ENCODE results near the gene IRF4.

IRF4 gene

GRCh38 chr6:451336-451735 lies 59.8 kb downstream of the IRF4 start:
- no peaks in the 10 kb centered on the region for H3K9me3 Mint-ChIP-seq
- no peak overlapping the region for H3K27ac Mint-ChIP-seq
- peaks cover 17 to 20% of the 10 kb centered on the region in 2 donors for H3K4me1 Mint-ChIP-seq (ENCODE audit: low read depth in 2 of 2)
- ATAC-seq (replicated peaks): no peak
- no peak for DNase-seq
- H3K4me3 Mint-ChIP-seq: no peak overlapping the region
- peaks cover 5% of the 10 kb centered on the region for H3K36me3 Mint-ChIP-seq (ENCODE audit: insufficient read depth)
- H3K27me3 Mint-ChIP-seq: no peaks in the 10 kb centered on the region

- Mint-ChIP-seq H3K4me1 (ENCODE audit: low read depth in 2 of 2) (peaks cover 12 to 16% of the 10 kb centered on the region in 2 donors), H3K36me3 (ENCODE audit: insufficient read depth) (peaks cover under 1% of the 10 kb centered on the region), H3K4me3 (no peak overlapping the region), H3K27ac (no peak overlapping the region), H3K27me3 (no peaks in the 10 kb centered on the region), H3K9me3 (no peaks in the 10 kb centered on the region)
- DNase-seq: no peak
- ATAC-seq (replicated peaks): no peak
Measured at GRCh38 chr6:451847-452246, 60.3 kb downstream of the IRF4 start.

GRCh38 chr6:452301-453067 lies 60.9 kb downstream of the IRF4 start:
- Mint-ChIP-seq H3K27me3 (no peaks in the 10 kb centered on the region), H3K4me3 (no peak overlapping the region), H3K9me3 (no peaks in the 10 kb centered on the region), H3K27ac (no peak overlapping the region), H3K36me3 (ENCODE audit: insufficient read depth) (no peaks in the 10 kb centered on the region), H3K4me1 (ENCODE audit: low read depth in 2 of 2) (peaks cover 10 to 12% of the 10 kb centered on the region in 2 donors)
- no peak for ATAC-seq (replicated peaks)
- DNase-seq: no peak

- Mint-ChIP-seq H3K27me3 (no peaks in the 10 kb centered on the region), H3K36me3 (ENCODE audit: insufficient read depth) (no peaks in the 10 kb centered on the region), H3K4me1 (ENCODE audit: low read depth in 2 of 2) (peaks cover 5% of the 10 kb centered on the region in 2 donors), H3K27ac (no peak overlapping the region), H3K9me3 (no peaks in the 10 kb centered on the region), H3K4me3 (no peak overlapping the region)
- DNase-seq (no peak), ATAC-seq (replicated peaks) (no peak)
Measured at GRCh38 chr6:453152-453551, 61.6 kb downstream of the IRF4 start.

GRCh38 chr6:454148-454991 lies 62.8 kb downstream of the IRF4 start:
- ATAC-seq (replicated peaks): no peak
- no peak overlapping the region for H3K4me3 Mint-ChIP-seq

GRCh38 chr6:455006-455585 lies 63.5 kb downstream of the IRF4 start:
- Mint-ChIP-seq H3K27ac (no peak overlapping the region), H3K27me3 (no peaks in the 10 kb centered on the region), H3K36me3 (ENCODE audit: insufficient read depth) (no peaks in the 10 kb centered on the region), H3K9me3 (no peaks in the 10 kb centered on the region), H3K4me1 (ENCODE audit: low read depth in 2 of 2) (peaks cover 3 to 5% of the 10 kb centered on the region in 2 donors), H3K4me3 (no peak overlapping the region)
- no peak for ATAC-seq (replicated peaks)
- no peak for DNase-seq

More at GRCh38 chr6:454148-454991, 62.8 kb downstream of the IRF4 start:
- H3K36me3 Mint-ChIP-seq (ENCODE audit: insufficient read depth): no peaks in the 10 kb centered on the region
- peaks cover 3 to 5% of the 10 kb centered on the region in 2 donors for H3K4me1 Mint-ChIP-seq (ENCODE audit: low read depth in 2 of 2)
- DNase-seq: no peak
- H3K9me3 Mint-ChIP-seq: no peaks in the 10 kb centered on the region
- no peaks in the 10 kb centered on the region for H3K27me3 Mint-ChIP-seq
- H3K27ac Mint-ChIP-seq: no peak overlapping the region

GRCh38 chr6:455835-456234 lies 64.3 kb downstream of the IRF4 start:
- Mint-ChIP-seq H3K36me3 (ENCODE audit: insufficient read depth) (no peaks in the 10 kb centered on the region), H3K27me3 (no peaks in the 10 kb centered on the region), H3K27ac (no peak overlapping the region), H3K4me1 (ENCODE audit: low read depth in 2 of 2) (peaks cover 3 to 5% of the 10 kb centered on the region in 2 donors), H3K9me3 (no peaks in the 10 kb centered on the region), H3K4me3 (no peak overlapping the region)
- ATAC-seq (replicated peaks) (no peak), DNase-seq (no peak)

GRCh38 chr6:456358-456867 lies 64.9 kb downstream of the IRF4 start:
- Mint-ChIP-seq H3K9me3 (no peaks in the 10 kb centered on the region), H3K27me3 (no peaks in the 10 kb centered on the region), H3K4me3 (no peak overlapping the region), H3K27ac (no peak overlapping the region), H3K4me1 (ENCODE audit: low read depth in 2 of 2) (peaks cover 3 to 5% of the 10 kb centered on the region in 2 donors), H3K36me3 (ENCODE audit: insufficient read depth) (no peaks in the 10 kb centered on the region)
- no peak for DNase-seq
- no peak for ATAC-seq (replicated peaks)

- H3K4me3 Mint-ChIP-seq: no peak overlapping the region
- no peak overlapping the region for H3K27ac Mint-ChIP-seq
- H3K27me3 Mint-ChIP-seq: peaks cover 0 to under 1% of the 10 kb centered on the region in 2 donors
- H3K36me3 Mint-ChIP-seq (ENCODE audit: insufficient read depth): no peaks in the 10 kb centered on the region
- no peak for ATAC-seq (replicated peaks)
- peaks cover 3 to 5% of the 10 kb centered on the region in 2 donors for H3K4me1 Mint-ChIP-seq (ENCODE audit: low read depth in 2 of 2)
- no peaks in the 10 kb centered on the region for H3K9me3 Mint-ChIP-seq
- no peak for DNase-seq
Measured at GRCh38 chr6:456887-457286, 65.3 kb downstream of the IRF4 start.

All from effector memory CD8-positive, alpha-beta T cell (primary cell).